Muscle layer of duodenum (tissue), 2 donors: ENCODE data around the gene ALMS1.

Experiments used
- H3K27ac ChIP-seq: one replicate; pipeline ENCODE4 v1.7.0; 2013; ENCODE audit warnings: mild to moderate bottlenecking, low read length
- H3K27me3 ChIP-seq: one replicate; pipeline ENCODE4 v1.7.0; 2013; ENCODE audit warnings: low read depth, mild to moderate bottlenecking, control low read depth, low read length
- H3K36me3 ChIP-seq, 2 donors: one replicate each; pipeline ENCODE4 v1.7.0; 2013; ENCODE audit warnings: low read length in 2 of 2, control low read depth in 1 of 2, mild to moderate bottlenecking in 1 of 2; ENCODE audit not compliant: insufficient read depth in 2 of 2, control insufficient read depth in 1 of 2
- H3K4me1 ChIP-seq, 2 donors: one replicate each; pipeline ENCODE4 v1.7.0; 2013; ENCODE audit warnings: low read length in 2 of 2, mild to moderate bottlenecking in 2 of 2, control low read depth in 1 of 2, moderate library complexity in 1 of 2; ENCODE audit not compliant: insufficient read depth in 2 of 2, control insufficient read depth in 1 of 2
- H3K4me3 ChIP-seq, 2 donors: one replicate each; pipeline ENCODE4 v1.7.0; 2013; ENCODE audit warnings: low read length in 2 of 2, low read depth in 1 of 2, mild to moderate bottlenecking in 1 of 2
- H3K9me3 ChIP-seq, 2 donors: one replicate each; pipeline ENCODE4 v1.7.0; 2013; ENCODE audit warnings: low read length in 2 of 2, control low read depth in 1 of 2, mild to moderate bottlenecking in 1 of 2; ENCODE audit not compliant: control insufficient read depth in 1 of 2
- donor health status: healthy.

Gene ALMS1

GRCh38 chr2:73366060-73366459 is 19.6 kb upstream of the ALMS1 start:
- Histone ChIP-seq H3K9me3 (no peaks in the 10 kb centered on the region), H3K27ac (no peak overlapping the region), H3K4me1 (no peaks in the 10 kb centered on the region), H3K36me3 (no peaks in the 10 kb centered on the region), H3K27me3 (no peaks in the 10 kb centered on the region), H3K4me3 (no peak overlapping the region)

GRCh38 chr2:73368781-73369180 is 16.9 kb upstream of the ALMS1 start:
- H3K36me3 ChIP-seq = no peaks in the 10 kb centered on the region
- H3K27ac ChIP-seq = no peak overlapping the region
- no peaks in the 10 kb centered on the region for H3K9me3 ChIP-seq
- no peaks in the 10 kb centered on the region for H3K27me3 ChIP-seq
- H3K4me1 ChIP-seq = no peaks in the 10 kb centered on the region
- no peak overlapping the region for H3K4me3 ChIP-seq

- Histone ChIP-seq H3K9me3 (no peaks in the 10 kb centered on the region), H3K27me3 (no peaks in the 10 kb centered on the region), H3K4me3 (no peak overlapping the region), H3K27ac (no peak overlapping the region), H3K4me1 (no peaks in the 10 kb centered on the region), H3K36me3 (no peaks in the 10 kb centered on the region)
Measured at GRCh38 chr2:73370348-73370747, 15.3 kb upstream of the ALMS1 start.

DNA sequence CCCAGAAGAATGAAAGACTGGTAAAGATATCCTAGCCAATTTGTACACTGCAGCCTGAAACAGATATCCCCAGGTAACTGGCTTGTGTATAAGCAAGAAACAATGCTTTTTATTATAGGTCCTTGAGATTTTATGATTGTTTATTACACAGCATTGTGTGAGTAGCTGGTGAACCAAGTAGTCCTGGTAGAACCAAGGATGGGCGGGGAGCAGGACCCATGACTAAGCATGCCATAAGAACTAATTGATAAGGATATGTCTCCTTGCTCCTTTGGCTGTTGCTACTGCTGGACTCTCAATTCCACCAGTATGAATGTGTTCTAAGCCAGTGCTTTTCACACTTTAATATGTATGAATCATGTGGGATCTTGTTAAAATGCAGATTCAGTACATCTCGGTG is 12.3 kb upstream of the ALMS1 start:
- Histone ChIP-seq H3K9me3 (no peaks in the 10 kb centered on the region), H3K27me3 (no peaks in the 10 kb centered on the region)

DNA sequence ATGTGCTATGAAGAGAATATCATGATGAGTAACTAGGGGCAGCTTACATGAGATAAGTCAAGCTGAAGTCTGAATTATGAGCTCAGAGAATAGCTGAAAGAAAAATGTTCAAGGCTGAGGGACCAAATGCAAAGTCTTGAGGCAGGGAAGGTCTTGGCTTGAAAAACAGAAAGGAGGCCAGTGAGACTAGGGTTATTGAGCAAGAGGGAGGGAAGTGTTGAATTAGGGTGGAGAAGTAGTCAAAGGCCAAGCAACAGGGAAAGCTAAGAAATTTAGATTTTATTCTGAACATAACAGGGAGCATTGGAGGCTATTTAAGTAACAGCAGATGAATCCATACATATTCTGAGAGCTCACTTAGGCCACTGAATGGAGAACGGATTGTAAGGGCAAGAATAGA is 11.4 kb upstream of the ALMS1 start:
- H3K27ac ChIP-seq = no peak overlapping the region
- H3K9me3 ChIP-seq = no peaks in the 10 kb centered on the region
- no peaks in the 10 kb centered on the region for H3K27me3 ChIP-seq
- H3K4me3 ChIP-seq = no peak overlapping the region
- no peaks in the 10 kb centered on the region for H3K36me3 ChIP-seq
- H3K4me1 ChIP-seq = no peaks in the 10 kb centered on the region

More for the DNA sequence above, 12.3 kb upstream of the ALMS1 start:
- H3K4me3 ChIP-seq = no peak overlapping the region
- no peaks in the 10 kb centered on the region for H3K4me1 ChIP-seq
- H3K27ac ChIP-seq = no peak overlapping the region
- H3K36me3 ChIP-seq = no peaks in the 10 kb centered on the region

GRCh38 chr2:73376681-73377080 is 9.0 kb upstream of the ALMS1 start:
- no peak overlapping the region for H3K27ac ChIP-seq
- H3K4me3 ChIP-seq = no peak overlapping the region
- H3K9me3 ChIP-seq = no peaks in the 10 kb centered on the region
- no peaks in the 10 kb centered on the region for H3K27me3 ChIP-seq
- H3K36me3 ChIP-seq = no peaks in the 10 kb centered on the region
- no peaks in the 10 kb centered on the region for H3K4me1 ChIP-seq

GRCh38 chr2:73383036-73383435 is 2.6 kb upstream of the ALMS1 start:
- no peaks in the 10 kb centered on the region for H3K27me3 ChIP-seq
- no peaks in the 10 kb centered on the region for H3K36me3 ChIP-seq
- peaks cover 0 to 8% of the 10 kb centered on the region in 2 donors for H3K4me1 ChIP-seq
- no peak overlapping the region for H3K4me3 ChIP-seq
- H3K9me3 ChIP-seq = no peaks in the 10 kb centered on the region
- H3K27ac ChIP-seq = no peak overlapping the region

DNA sequence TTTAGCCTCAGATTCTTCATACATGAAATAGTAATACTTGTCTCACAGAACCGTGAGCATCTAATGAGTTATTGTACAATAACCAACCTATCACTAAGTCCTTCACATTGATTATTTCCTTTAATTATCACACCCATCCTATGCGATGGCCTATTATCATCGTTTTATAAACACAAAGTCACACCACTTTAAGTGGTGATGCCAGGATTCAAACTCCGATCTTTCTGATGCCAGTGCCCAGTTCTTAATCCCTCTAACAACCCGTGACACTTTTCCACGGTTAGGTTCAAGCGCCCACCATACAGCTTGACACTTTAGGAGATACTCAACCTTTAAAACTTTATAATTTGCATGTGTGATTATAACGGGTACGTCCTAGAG is 523 bp upstream of the ALMS1 start:
- H3K27me3 ChIP-seq = no peaks in the 10 kb centered on the region

GRCh38 chr2:73386342-73386868 is 769 bp downstream of the ALMS1 start:
- Histone ChIP-seq H3K27me3 (no peaks in the 10 kb centered on the region), H3K4me3 (peak overlapping the region; percentile 70 to 89), H3K4me1 (peaks cover 0 to 8% of the 10 kb centered on the region in 2 donors), H3K9me3 (no peaks in the 10 kb centered on the region), H3K27ac (peak overlapping the region; percentile 89), H3K36me3 (no peaks in the 10 kb centered on the region)

More for the DNA sequence above, 523 bp upstream of the ALMS1 start:
- Histone ChIP-seq H3K9me3 (no peaks in the 10 kb centered on the region), H3K36me3 (no peaks in the 10 kb centered on the region), H3K4me1 (peaks cover 0 to 8% of the 10 kb centered on the region in 2 donors), H3K27ac (peak overlapping the region; percentile 88), H3K4me3 (peak overlapping the region; percentile 70 to 82)

DNA sequence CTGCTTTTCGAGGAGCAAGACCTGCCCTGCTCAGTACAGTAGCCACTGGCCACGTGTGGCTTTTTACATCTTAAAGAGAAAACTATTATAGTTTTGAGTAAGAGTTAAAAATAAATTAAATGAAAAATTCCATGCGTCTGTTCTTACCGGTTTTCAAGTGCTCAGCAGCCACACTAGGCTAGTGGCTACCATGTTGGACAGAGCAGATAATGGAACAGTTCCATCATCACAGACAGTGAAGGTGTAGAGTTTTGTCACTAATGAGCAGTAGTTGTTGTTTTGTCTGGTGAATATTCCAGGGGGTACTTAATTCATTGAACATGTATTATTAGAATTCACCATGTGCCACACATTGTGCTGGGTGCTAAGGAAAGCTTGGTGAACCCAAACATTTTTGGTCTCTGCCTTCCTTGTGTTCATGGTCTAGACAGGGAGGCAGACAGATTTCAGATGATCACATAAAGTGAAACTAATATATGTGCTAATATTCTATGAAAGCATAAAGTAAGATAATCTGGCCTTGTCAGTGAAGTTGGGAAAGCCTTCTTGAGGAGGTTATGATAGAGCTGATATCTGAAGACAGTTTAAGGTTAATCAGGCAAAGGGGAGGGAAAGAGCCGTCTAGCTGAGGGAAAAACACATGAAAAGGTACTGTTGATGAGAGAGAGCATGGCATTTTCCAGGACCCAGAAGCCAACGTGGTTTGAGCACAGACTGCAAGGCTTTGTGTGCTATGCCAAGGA is 1.4 kb downstream of the ALMS1 start:
- peak overlapping the region; percentile 89 for H3K27ac ChIP-seq
- no peaks in the 10 kb centered on the region for H3K9me3 ChIP-seq

DNA sequence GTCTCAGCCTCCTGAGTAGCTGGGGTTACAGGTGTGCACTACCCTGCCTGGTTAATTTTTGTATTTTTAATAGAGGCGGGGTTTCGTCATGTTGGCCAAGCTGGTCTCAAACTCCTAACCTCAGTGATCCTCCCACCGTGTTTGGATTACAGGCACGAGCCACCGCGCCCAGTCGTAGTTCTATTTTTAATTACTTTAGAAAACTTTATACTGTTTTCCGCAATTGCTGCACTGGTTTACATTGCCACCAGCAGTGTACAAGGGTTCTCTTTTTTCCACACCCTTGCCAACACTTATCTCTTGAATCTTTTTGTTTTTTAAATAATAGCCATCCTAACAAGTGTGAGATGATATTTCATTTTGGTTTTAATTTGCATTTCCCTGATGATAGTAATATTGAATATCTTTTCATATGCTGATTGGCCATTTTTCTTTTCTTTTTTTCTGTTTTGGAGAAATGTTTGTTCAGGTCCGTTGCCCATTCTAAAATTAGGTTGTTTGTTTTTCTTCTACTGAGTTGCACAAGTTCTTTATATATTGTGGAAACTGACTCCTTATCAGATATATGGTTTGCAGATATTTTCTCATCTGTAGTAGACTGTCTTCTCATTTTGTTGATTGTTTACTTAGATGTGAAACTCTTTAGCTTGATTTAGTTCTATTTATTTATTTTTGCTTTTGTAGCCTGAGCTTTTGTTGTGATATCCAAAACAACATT is 16.9 kb downstream of the ALMS1 start:
- no peak overlapping the region for H3K27ac ChIP-seq
- H3K4me3 ChIP-seq = no peak overlapping the region
- H3K4me1 ChIP-seq = no peaks in the 10 kb centered on the region
- H3K36me3 ChIP-seq = peaks cover 0 to 16% of the 10 kb centered on the region in 2 donors
- no peaks in the 10 kb centered on the region for H3K27me3 ChIP-seq
- H3K9me3 ChIP-seq = peaks cover 0 to 27% of the 10 kb centered on the region in 2 donors

More for the DNA sequence above, 1.4 kb downstream of the ALMS1 start:
- peaks cover 0 to 8% of the 10 kb centered on the region in 2 donors for H3K4me1 ChIP-seq
- no peaks in the 10 kb centered on the region for H3K36me3 ChIP-seq
- H3K27me3 ChIP-seq = no peaks in the 10 kb centered on the region
- H3K4me3 ChIP-seq = peak overlapping the region; percentile 70 to 89
